Measurements from ENCODE around the gene EEF2K. TPM values are rescaled to one million over a fixed set of nuclear protein-coding genes. Genes with fewer than 3 reads are reported as not detected.

The EEF2K gene
- total RNA-seq, 3 donors from 2014 or later: 38.6 to 60.8 (median 39.7) TPM

- no peaks in the 10 kb centered on the region for H3K9me3 ChIP-seq
- peaks cover 16% of the 10 kb centered on the region for H3K4me1 ChIP-seq (ENCODE audit: low read depth)
- ATAC-seq (no peak), DNase-seq (no peak)
- intact Hi-C loops (cut with DNase I, micrococcal nuclease): no loop called here
- H3K4me3 ChIP-seq: no peak overlapping the region
- no peaks in the 10 kb centered on the region for H3K36me3 ChIP-seq (ENCODE audit: low read depth)
- TF ChIP-seq, protein P1, sequence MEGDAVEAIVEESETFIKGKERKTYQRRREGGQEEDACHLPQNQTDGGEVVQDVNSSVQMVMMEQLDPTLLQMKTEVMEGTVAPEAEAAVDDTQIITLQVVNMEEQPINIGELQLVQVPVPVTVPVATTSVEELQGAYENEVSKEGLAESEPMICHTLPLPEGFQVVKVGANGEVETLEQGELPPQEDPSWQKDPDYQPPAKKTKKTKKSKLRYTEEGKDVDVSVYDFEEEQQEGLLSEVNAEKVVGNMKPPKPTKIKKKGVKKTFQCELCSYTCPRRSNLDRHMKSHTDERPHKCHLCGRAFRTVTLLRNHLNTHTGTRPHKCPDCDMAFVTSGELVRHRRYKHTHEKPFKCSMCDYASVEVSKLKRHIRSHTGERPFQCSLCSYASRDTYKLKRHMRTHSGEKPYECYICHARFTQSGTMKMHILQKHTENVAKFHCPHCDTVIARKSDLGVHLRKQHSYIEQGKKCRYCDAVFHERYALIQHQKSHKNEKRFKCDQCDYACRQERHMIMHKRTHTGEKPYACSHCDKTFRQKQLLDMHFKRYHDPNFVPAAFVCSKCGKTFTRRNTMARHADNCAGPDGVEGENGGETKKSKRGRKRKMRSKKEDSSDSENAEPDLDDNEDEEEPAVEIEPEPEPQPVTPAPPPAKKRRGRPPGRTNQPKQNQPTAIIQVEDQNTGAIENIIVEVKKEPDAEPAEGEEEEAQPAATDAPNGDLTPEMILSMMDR (IDR thresholded peaks at IDR 0.05): no peak
Measured at GRCh38 chr16:22202261-22202637, 3.8 kb upstream of the EEF2K start.

- H3K4me1 ChIP-seq (ENCODE audit: low read depth): peaks cover 21% of the 10 kb centered on the region
Measured at GRCh38 chr16:22203091-22203490, 3.0 kb upstream of the EEF2K start.

GRCh38 chr16:22204091-22204655, 1.9 kb upstream of the EEF2K start:
- no peak for DNase-seq
- intact Hi-C loops (cut with DNase I, micrococcal nuclease): no loop called here
- peaks cover 21% of the 10 kb centered on the region for H3K4me1 ChIP-seq (ENCODE audit: low read depth)

More at GRCh38 chr16:22203091-22203490, 3.0 kb upstream of the EEF2K start:
- Histone ChIP-seq H3K36me3 (ENCODE audit: low read depth) (no peaks in the 10 kb centered on the region), H3K4me3 (no peak overlapping the region), H3K9me3 (no peaks in the 10 kb centered on the region)
- TF ChIP-seq, protein P1 (IDR thresholded peaks at IDR 0.05): no peak
- DNase-seq (no peak), ATAC-seq (no peak)
- intact Hi-C loops (cut with DNase I, micrococcal nuclease): no loop called here

GRCh38 chr16:22205577-22206012, 483 bp upstream of the EEF2K start:
- Histone ChIP-seq H3K4me1 (ENCODE audit: low read depth) (peaks cover 21% of the 10 kb centered on the region), H3K9me3 (no peaks in the 10 kb centered on the region), H3K4me3 (no peak overlapping the region), H3K36me3 (ENCODE audit: low read depth) (no peaks in the 10 kb centered on the region)
- intact Hi-C loops (cut with DNase I, micrococcal nuclease): no loop called here
- TF ChIP-seq, protein P1 (IDR thresholded peaks at IDR 0.05): no peak
- DNase-seq: no peak
- no peak for ATAC-seq

More at GRCh38 chr16:22204091-22204655, 1.9 kb upstream of the EEF2K start:
- Histone ChIP-seq H3K4me3 (no peak overlapping the region), H3K36me3 (ENCODE audit: low read depth) (no peaks in the 10 kb centered on the region), H3K9me3 (no peaks in the 10 kb centered on the region)
- TF ChIP-seq, protein P1 (IDR thresholded peaks at IDR 0.05): no peak
- ATAC-seq: no peak

GRCh38 chr16:22206842-22207714, 1.0 kb downstream of the EEF2K start:
- DNase-seq (peak; percentile 83 to 89 (median 83)), ATAC-seq (peak; percentile 51)
- Histone ChIP-seq H3K4me1 (ENCODE audit: low read depth) (peaks cover 19% of the 10 kb centered on the region), H3K9me3 (no peaks in the 10 kb centered on the region), H3K36me3 (ENCODE audit: low read depth) (no peaks in the 10 kb centered on the region), H3K4me3 (peak overlapping the region; percentile 62)
- intact Hi-C loops (cut with DNase I, micrococcal nuclease): no loop called here
- TF ChIP-seq, protein P1 (IDR thresholded peaks at IDR 0.05): no peak

Measured in mucosa of descending colon (tissue), 3 donors.